22Rv1 (cell line): ENCODE results near the gene OCA2.

ENCODE experiments used
- H3K27ac ChIP-seq: fragments of 450-650 bp; 2 replicates; pipeline ENCODE4 v1.5.1; 2017
- CTCF ChIP-seq: fragments of 450-650 bp; IDR thresholded peaks from 2 replicates; pipeline ENCODE4 v1.5.1; 2017; ENCODE audit warnings: mild to moderate bottlenecking
- ZFX ChIP-seq: fragments of 450-650 bp; IDR thresholded peaks from 2 replicates; pipeline ENCODE4 v1.6.1; 2017; ENCODE audit warnings: antibody characterized with exemption, borderline replicate concordance

Gene OCA2

GRCh38 chr15:27798807-27799206, 300.3 kb downstream of the OCA2 start:
- no peak overlapping the region for H3K27ac ChIP-seq
- TF ChIP-seq ZFX: no peak
- TF ChIP-seq CTCF: no peak

- H3K27ac ChIP-seq: no peak overlapping the region
- no peak for TF ChIP-seq ZFX
- no peak for TF ChIP-seq CTCF
Observed at GRCh38 chr15:27797765-27798164, 301.4 kb downstream of the OCA2 start.

GRCh38 chr15:27796405-27797320, 302.5 kb downstream of the OCA2 start:
- no peak for TF ChIP-seq ZFX
- TF ChIP-seq CTCF: no peak
- no peak overlapping the region for H3K27ac ChIP-seq

- H3K27ac ChIP-seq: no peak overlapping the region
- TF ChIP-seq ZFX (no peak), CTCF (no peak)
Observed at GRCh38 chr15:27792756-27793264, 306.3 kb downstream of the OCA2 start.

GRCh38 chr15:27790270-27790669, 308.8 kb downstream of the OCA2 start:
- TF ChIP-seq CTCF (no peak), ZFX (no peak)
- no peak overlapping the region for H3K27ac ChIP-seq

GRCh38 chr15:27787931-27788330, 311.2 kb downstream of the OCA2 start:
- TF ChIP-seq CTCF (no peak), ZFX (no peak)
- H3K27ac ChIP-seq: no peak overlapping the region

GRCh38 chr15:27784107-27784506, 315.0 kb downstream of the OCA2 start:
- TF ChIP-seq ZFX (no peak), CTCF (no peak)

More at GRCh38 chr15:27784107-27784506, 315.0 kb downstream of the OCA2 start:
- H3K27ac ChIP-seq: no peak overlapping the region
